BE2C (cell line): ENCODE results near the gene NSMCE3.

ENCODE experiments used
- DNase-seq: peaks from one replicate; pipeline ENCODE4 v3.0.0-alpha.2; 2020
- H3K27me3 ChIP-seq: fragments of 250-450 bp; sonication (Bioruptor Pico); 2 replicates; pipeline ENCODE4 v1.5.1; 2020; ENCODE audit warnings: mild to moderate bottlenecking
- H3K36me3 ChIP-seq: fragments of 250-450 bp; sonication (Bioruptor Pico); 2 replicates; pipeline ENCODE4 v1.5.1; 2020; ENCODE audit warnings: mild to moderate bottlenecking
- H3K4me1 ChIP-seq: fragments of 250-450 bp; sonication (Bioruptor Pico); 2 replicates; pipeline ENCODE4 v1.5.1; 2020
- H3K4me3 ChIP-seq: 2 replicates; pipeline ENCODE4 v1.5.1; 2011; ENCODE audit warnings: low read depth, low read length
- H3K9me3 ChIP-seq: fragments of 250-450 bp; sonication (Bioruptor Pico); 2 replicates; pipeline ENCODE4 v1.5.1; 2020
- CTCF ChIP-seq: IDR thresholded peaks from 2 replicates; pipeline ENCODE4 v1.5.1; 2012; ENCODE audit warnings: mild to moderate bottlenecking, low read depth, low read length

NSMCE3 gene

GRCh38 chr15:29244544-29244943, 25.1 kb downstream of the NSMCE3 start:
- DNase-seq: no peak
- H3K27me3 ChIP-seq: no peaks in the 10 kb centered on the region

GRCh38 chr15:29244123-29244522, 25.5 kb downstream of the NSMCE3 start:
- Histone ChIP-seq H3K9me3 (no peaks in the 10 kb centered on the region), H3K36me3 (no peaks in the 10 kb centered on the region), H3K4me1 (no peaks in the 10 kb centered on the region), H3K4me3 (no peak overlapping the region), H3K27me3 (no peaks in the 10 kb centered on the region)
- TF ChIP-seq CTCF: no peak
- no peak for DNase-seq

More at GRCh38 chr15:29244544-29244943, 25.1 kb downstream of the NSMCE3 start:
- no peak for TF ChIP-seq CTCF
- Histone ChIP-seq H3K4me1 (no peaks in the 10 kb centered on the region), H3K4me3 (no peak overlapping the region), H3K9me3 (no peaks in the 10 kb centered on the region), H3K36me3 (no peaks in the 10 kb centered on the region)

GRCh38 chr15:29242456-29243242, 27.0 kb downstream of the NSMCE3 start:
- Histone ChIP-seq H3K4me3 (no peak overlapping the region), H3K36me3 (no peaks in the 10 kb centered on the region), H3K4me1 (no peaks in the 10 kb centered on the region), H3K9me3 (no peaks in the 10 kb centered on the region), H3K27me3 (no peaks in the 10 kb centered on the region)
- no peak for TF ChIP-seq CTCF
- DNase-seq: no peak

- Histone ChIP-seq H3K36me3 (no peaks in the 10 kb centered on the region), H3K9me3 (no peaks in the 10 kb centered on the region), H3K27me3 (no peaks in the 10 kb centered on the region), H3K4me3 (no peak overlapping the region), H3K4me1 (no peaks in the 10 kb centered on the region)
- no peak for TF ChIP-seq CTCF
- DNase-seq: no peak
Observed at GRCh38 chr15:29241207-29241606, 28.4 kb downstream of the NSMCE3 start.

GRCh38 chr15:29239395-29239794, 30.2 kb downstream of the NSMCE3 start:
- Histone ChIP-seq H3K9me3 (no peaks in the 10 kb centered on the region), H3K4me3 (no peak overlapping the region), H3K4me1 (no peaks in the 10 kb centered on the region), H3K27me3 (peaks cover 3% of the 10 kb centered on the region; the same call in 1 of the 2 replicates), H3K36me3 (no peaks in the 10 kb centered on the region)
- TF ChIP-seq CTCF: no peak
- DNase-seq: no peak

GRCh38 chr15:29233566-29233965, 36.1 kb downstream of the NSMCE3 start:
- Histone ChIP-seq H3K4me1 (no peaks in the 10 kb centered on the region), H3K4me3 (no peak overlapping the region), H3K9me3 (no peaks in the 10 kb centered on the region), H3K27me3 (peaks cover 3% of the 10 kb centered on the region; the same call in 1 of the 2 replicates), H3K36me3 (no peaks in the 10 kb centered on the region)
- DNase-seq: no peak
- TF ChIP-seq CTCF: no peak
